Measurements from ENCODE around the gene CNKSR2.

Gene CNKSR2

GRCh38 chrX:21666252-21666651 is 292.0 kb downstream of the CNKSR2 start:
- Histone ChIP-seq H3K9me3 (ENCODE audit: insufficient read depth, low read length) (no peaks in the 10 kb centered on the region), H3K27me3 (ENCODE audit: low read length) (no peaks in the 10 kb centered on the region), H4K20me1 (ENCODE audit: low read depth, low read length) (no peaks in the 10 kb centered on the region), H3K36me3 (ENCODE audit: low read length) (no peaks in the 10 kb centered on the region), H3K79me2 (ENCODE audit: insufficient read depth, low read length) (no peaks in the 10 kb centered on the region), H3F3A (ENCODE audit: insufficient read depth) (no peaks in the 10 kb centered on the region), H2AFZ (ENCODE audit: low read depth, low read length, severe bottlenecking) (no peak overlapping the region), H3K4me2 (ENCODE audit: low read depth, low read length, poor library complexity, severe bottlenecking) (no peak overlapping the region), H3K9me2 (replicated peaks; ENCODE audit: insufficient read depth, low read length) (no peaks in the 10 kb centered on the region), H3K9ac (ENCODE audit: low read length) (no peak overlapping the region), H3K27ac (ENCODE audit: low read depth, low read length) (no peak overlapping the region), H3K4me3 (ENCODE audit: insufficient read depth, low read length, poor library complexity, severe bottlenecking) (no peak overlapping the region)
- no peak for TF ChIP-seq EZH2phosphoT487 (conservative IDR thresholded peaks at IDR 0.05; ENCODE audit: low read length)
- TF ChIP-seq CTCF (IDR thresholded peaks at IDR 0.05; ENCODE audit: insufficient read depth, low read length, poor library complexity, severe bottlenecking) = no peak

- Histone ChIP-seq H3K27ac (ENCODE audit: low read depth, low read length) (no peak overlapping the region), H4K20me1 (ENCODE audit: low read depth, low read length) (no peaks in the 10 kb centered on the region), H3K9me3 (ENCODE audit: insufficient read depth, low read length) (no peaks in the 10 kb centered on the region), H3K36me3 (ENCODE audit: low read length) (no peaks in the 10 kb centered on the region), H3F3A (ENCODE audit: insufficient read depth) (no peaks in the 10 kb centered on the region), H3K79me2 (ENCODE audit: insufficient read depth, low read length) (no peaks in the 10 kb centered on the region), H3K27me3 (ENCODE audit: low read length) (no peaks in the 10 kb centered on the region), H3K4me2 (ENCODE audit: low read depth, low read length, poor library complexity, severe bottlenecking) (no peak overlapping the region), H3K4me3 (ENCODE audit: insufficient read depth, low read length, poor library complexity, severe bottlenecking) (no peak overlapping the region), H3K9ac (ENCODE audit: low read length) (no peak overlapping the region), H2AFZ (ENCODE audit: low read depth, low read length, severe bottlenecking) (no peak overlapping the region), H3K9me2 (replicated peaks; ENCODE audit: insufficient read depth, low read length) (no peaks in the 10 kb centered on the region)
- TF ChIP-seq CTCF (IDR thresholded peaks at IDR 0.05; ENCODE audit: insufficient read depth, low read length, poor library complexity, severe bottlenecking) = no peak
- no peak for TF ChIP-seq EZH2phosphoT487 (conservative IDR thresholded peaks at IDR 0.05; ENCODE audit: low read length)
Measured at GRCh38 chrX:21666679-21667078, 292.5 kb downstream of the CNKSR2 start.

- H3F3A ChIP-seq (ENCODE audit: insufficient read depth) = no peaks in the 10 kb centered on the region
Measured at GRCh38 chrX:21674430-21675186, 300.4 kb downstream of the CNKSR2 start.

More at GRCh38 chrX:21674430-21675186, 300.4 kb downstream of the CNKSR2 start:
- Histone ChIP-seq H4K20me1 (ENCODE audit: low read depth, low read length) (no peaks in the 10 kb centered on the region), H3K27me3 (ENCODE audit: low read length) (no peaks in the 10 kb centered on the region), H3K79me2 (ENCODE audit: insufficient read depth, low read length) (no peaks in the 10 kb centered on the region), H2AFZ (ENCODE audit: low read depth, low read length, severe bottlenecking) (no peak overlapping the region), H3K4me2 (ENCODE audit: low read depth, low read length, poor library complexity, severe bottlenecking) (no peak overlapping the region), H3K9me2 (replicated peaks; ENCODE audit: insufficient read depth, low read length) (no peaks in the 10 kb centered on the region), H3K9ac (ENCODE audit: low read length) (no peak overlapping the region), H3K27ac (ENCODE audit: low read depth, low read length) (no peak overlapping the region), H3K4me3 (ENCODE audit: insufficient read depth, low read length, poor library complexity, severe bottlenecking) (no peak overlapping the region), H3K9me3 (ENCODE audit: insufficient read depth, low read length) (no peaks in the 10 kb centered on the region), H3K36me3 (ENCODE audit: low read length) (no peaks in the 10 kb centered on the region)
- no peak for TF ChIP-seq EZH2phosphoT487 (conservative IDR thresholded peaks at IDR 0.05; ENCODE audit: low read length)
- TF ChIP-seq CTCF (IDR thresholded peaks at IDR 0.05; ENCODE audit: insufficient read depth, low read length, poor library complexity, severe bottlenecking) = no peak

Measured in SU-DHL-6 (cell line).